GM19324 (cell line): ENCODE measurements around the gene APOC4.

Experiments
- ATAC-seq: cut with Tn5 transposase; IDR thresholded peaks from one replicate; pipeline ENCODE4 v1.9.1; 2021; ENCODE audit warnings: mild to moderate bottlenecking, moderate library complexity; ENCODE audit not compliant: unreplicated experiment, low FRiP score

APOC4 gene

GRCh38 chr19:44992336-44993163 lies 50.5 kb downstream of the APOC4 start:
- ATAC-seq: no peak

GRCh38 chr19:44993526-44993925 lies 51.5 kb downstream of the APOC4 start:
- ATAC-seq: no peak

GRCh38 chr19:44993926-44994537 lies 52.0 kb downstream of the APOC4 start:
- ATAC-seq: no peak
